Measurements from ENCODE around the gene CENPP. TPM values are rescaled to one million over a fixed set of nuclear protein-coding genes. Genes with fewer than 3 reads are reported as not detected.

CENPP gene
- total RNA-seq, 1 donor from 2014 or later, result 5.7 TPM

DNA sequence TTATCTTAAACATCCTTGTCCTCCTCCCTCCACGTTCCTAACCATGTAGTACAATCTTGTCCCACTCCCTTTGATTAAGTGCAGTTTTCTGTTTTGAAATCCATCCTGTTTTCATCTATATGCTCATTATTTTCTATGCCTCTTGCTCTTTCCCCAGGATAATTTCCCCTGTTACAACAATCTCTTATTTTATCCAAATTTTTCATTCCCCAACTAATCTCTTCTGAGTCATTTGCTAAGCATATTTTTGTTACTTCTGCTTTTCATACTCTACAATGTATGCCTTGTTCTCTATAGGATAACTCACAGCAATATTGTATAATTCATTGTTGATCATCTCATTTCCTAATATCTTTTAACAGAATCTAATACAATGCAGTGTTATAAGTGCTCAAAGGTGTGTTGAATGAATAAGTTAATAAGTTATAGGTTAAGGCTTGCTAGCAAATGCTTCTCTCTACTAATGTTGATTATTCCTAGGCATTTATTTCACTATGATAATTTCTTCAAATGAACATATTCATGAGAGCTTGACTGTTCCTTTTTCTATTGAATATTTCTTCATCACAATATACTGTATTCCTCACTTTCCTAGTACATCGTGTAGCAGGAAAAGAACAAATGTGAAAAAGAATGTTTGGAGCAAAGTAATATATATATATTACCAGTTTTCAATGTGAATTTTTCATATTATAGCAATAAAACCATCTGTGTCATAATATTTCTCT, 97.0 kb downstream of the CENPP start:
- H3K27me3 Mint-ChIP-seq (ENCODE audit: unreplicated experiment), result no peaks in the 10 kb centered on the region
- DNase-seq, result no peak
- H3K4me1 Mint-ChIP-seq (ENCODE audit: low read depth, unreplicated experiment), result peaks cover 10% of the 10 kb centered on the region
- no peak overlapping the region for H3K4me3 Mint-ChIP-seq (ENCODE audit: unreplicated experiment)
- no peaks in the 10 kb centered on the region for H3K36me3 Mint-ChIP-seq (ENCODE audit: unreplicated experiment)
- TF ChIP-seq, protein P1, sequence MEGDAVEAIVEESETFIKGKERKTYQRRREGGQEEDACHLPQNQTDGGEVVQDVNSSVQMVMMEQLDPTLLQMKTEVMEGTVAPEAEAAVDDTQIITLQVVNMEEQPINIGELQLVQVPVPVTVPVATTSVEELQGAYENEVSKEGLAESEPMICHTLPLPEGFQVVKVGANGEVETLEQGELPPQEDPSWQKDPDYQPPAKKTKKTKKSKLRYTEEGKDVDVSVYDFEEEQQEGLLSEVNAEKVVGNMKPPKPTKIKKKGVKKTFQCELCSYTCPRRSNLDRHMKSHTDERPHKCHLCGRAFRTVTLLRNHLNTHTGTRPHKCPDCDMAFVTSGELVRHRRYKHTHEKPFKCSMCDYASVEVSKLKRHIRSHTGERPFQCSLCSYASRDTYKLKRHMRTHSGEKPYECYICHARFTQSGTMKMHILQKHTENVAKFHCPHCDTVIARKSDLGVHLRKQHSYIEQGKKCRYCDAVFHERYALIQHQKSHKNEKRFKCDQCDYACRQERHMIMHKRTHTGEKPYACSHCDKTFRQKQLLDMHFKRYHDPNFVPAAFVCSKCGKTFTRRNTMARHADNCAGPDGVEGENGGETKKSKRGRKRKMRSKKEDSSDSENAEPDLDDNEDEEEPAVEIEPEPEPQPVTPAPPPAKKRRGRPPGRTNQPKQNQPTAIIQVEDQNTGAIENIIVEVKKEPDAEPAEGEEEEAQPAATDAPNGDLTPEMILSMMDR (IDR thresholded peaks at IDR 0.05; ENCODE audit: partially characterized antibody, unreplicated experiment), result no peak
- no peaks in the 10 kb centered on the region for H3K9me3 Mint-ChIP-seq (ENCODE audit: unreplicated experiment)
- H3K27ac Mint-ChIP-seq (ENCODE audit: unreplicated experiment), result no peak overlapping the region

DNA sequence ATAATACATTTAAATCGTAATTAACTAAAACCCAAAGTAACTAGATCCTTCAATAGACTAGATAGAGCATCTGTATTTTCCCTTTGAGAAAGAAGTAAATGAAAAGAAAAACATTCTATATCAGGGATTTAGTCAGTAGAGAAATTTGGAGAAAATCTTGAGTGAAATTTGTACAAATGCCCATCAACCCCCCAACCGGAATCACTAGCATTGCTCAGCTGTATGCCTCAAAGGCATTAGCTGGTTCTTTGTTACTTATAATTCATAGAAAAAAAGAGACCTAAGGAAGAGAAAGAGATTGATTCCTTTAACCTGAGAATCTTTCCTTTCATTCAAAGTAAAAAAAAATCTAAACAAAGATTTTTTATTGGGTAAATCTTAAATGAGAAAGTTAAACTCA, 97.9 kb downstream of the CENPP start:
- no peaks in the 10 kb centered on the region for H3K27me3 Mint-ChIP-seq (ENCODE audit: unreplicated experiment)

DNA sequence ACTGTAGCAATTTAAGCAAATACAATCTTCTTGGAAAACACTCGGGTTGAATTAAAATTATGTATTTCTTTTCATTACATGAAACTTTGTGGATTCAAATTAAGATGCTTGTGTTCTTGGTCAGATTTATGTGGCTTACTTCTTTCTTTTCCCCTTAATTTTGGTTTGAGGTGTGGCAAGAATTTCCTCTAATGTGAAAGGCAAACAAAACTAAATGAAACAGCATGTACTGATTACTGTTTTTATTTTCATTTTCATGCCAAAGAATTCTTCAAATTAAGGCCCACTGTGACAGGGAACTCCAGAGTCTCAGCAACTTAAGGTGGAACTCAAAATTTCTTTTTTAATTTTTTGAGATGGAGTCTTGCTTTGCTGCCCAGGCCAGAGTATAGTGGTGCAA, 98.6 kb downstream of the CENPP start, which contains the start of gene OMD:
Gene OMD, minus strand, starts transcription at position 132 of the 400 bp plus-strand sequence. CDS start 6,913 bp downstream, outside the sequence.
- Mint-ChIP-seq H3K4me1 (ENCODE audit: low read depth, unreplicated experiment) (peaks cover 10% of the 10 kb centered on the region), H3K27ac (ENCODE audit: unreplicated experiment) (no peak within 1 kb of the TSS), H3K36me3 (ENCODE audit: unreplicated experiment) (no peaks in the 10 kb centered on the region), H3K27me3 (ENCODE audit: unreplicated experiment) (no peaks in the 10 kb centered on the region), H3K9me3 (ENCODE audit: unreplicated experiment) (no peaks in the 10 kb centered on the region), H3K4me3 (ENCODE audit: unreplicated experiment) (no peak within 1 kb of the TSS)
- no peak for DNase-seq
- TF ChIP-seq, protein P1 (IDR thresholded peaks at IDR 0.05; ENCODE audit: partially characterized antibody, unreplicated experiment), result no peak

More for the DNA sequence above, 97.9 kb downstream of the CENPP start:
- Mint-ChIP-seq H3K9me3 (ENCODE audit: unreplicated experiment) (no peaks in the 10 kb centered on the region), H3K4me1 (ENCODE audit: low read depth, unreplicated experiment) (peaks cover 10% of the 10 kb centered on the region), H3K36me3 (ENCODE audit: unreplicated experiment) (no peaks in the 10 kb centered on the region), H3K4me3 (ENCODE audit: unreplicated experiment) (no peak overlapping the region), H3K27ac (ENCODE audit: unreplicated experiment) (no peak overlapping the region)
- TF ChIP-seq, protein P1 (IDR thresholded peaks at IDR 0.05; ENCODE audit: partially characterized antibody, unreplicated experiment), result no peak
- DNase-seq, result no peak

DNA sequence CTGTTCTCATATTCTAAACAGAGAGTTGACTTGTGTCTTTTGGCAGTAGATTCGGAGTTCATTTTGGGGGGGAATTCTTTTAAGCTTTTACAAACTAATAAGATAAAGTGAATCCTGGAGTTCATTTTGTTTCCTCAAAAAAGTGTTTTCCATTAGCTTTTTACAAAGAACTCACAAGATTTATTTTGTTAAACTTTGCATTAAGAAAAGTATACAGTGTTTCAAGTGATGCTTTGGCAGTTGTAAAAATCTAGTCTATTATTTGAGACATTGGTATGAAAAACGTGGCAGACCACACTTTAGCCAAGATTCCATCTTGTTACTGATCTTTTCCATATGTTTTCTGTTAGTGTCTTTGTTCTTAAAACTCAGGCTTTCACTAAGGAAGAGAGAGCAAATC, 99.7 kb downstream of the CENPP start:
- Mint-ChIP-seq H3K27ac (ENCODE audit: unreplicated experiment) (no peak overlapping the region), H3K27me3 (ENCODE audit: unreplicated experiment) (no peaks in the 10 kb centered on the region), H3K9me3 (ENCODE audit: unreplicated experiment) (no peaks in the 10 kb centered on the region), H3K4me1 (ENCODE audit: low read depth, unreplicated experiment) (peaks cover 10% of the 10 kb centered on the region), H3K4me3 (ENCODE audit: unreplicated experiment) (no peak overlapping the region), H3K36me3 (ENCODE audit: unreplicated experiment) (no peaks in the 10 kb centered on the region)
- TF ChIP-seq, protein P1 (IDR thresholded peaks at IDR 0.05; ENCODE audit: partially characterized antibody, unreplicated experiment), result no peak
- DNase-seq, result no peak

DNA sequence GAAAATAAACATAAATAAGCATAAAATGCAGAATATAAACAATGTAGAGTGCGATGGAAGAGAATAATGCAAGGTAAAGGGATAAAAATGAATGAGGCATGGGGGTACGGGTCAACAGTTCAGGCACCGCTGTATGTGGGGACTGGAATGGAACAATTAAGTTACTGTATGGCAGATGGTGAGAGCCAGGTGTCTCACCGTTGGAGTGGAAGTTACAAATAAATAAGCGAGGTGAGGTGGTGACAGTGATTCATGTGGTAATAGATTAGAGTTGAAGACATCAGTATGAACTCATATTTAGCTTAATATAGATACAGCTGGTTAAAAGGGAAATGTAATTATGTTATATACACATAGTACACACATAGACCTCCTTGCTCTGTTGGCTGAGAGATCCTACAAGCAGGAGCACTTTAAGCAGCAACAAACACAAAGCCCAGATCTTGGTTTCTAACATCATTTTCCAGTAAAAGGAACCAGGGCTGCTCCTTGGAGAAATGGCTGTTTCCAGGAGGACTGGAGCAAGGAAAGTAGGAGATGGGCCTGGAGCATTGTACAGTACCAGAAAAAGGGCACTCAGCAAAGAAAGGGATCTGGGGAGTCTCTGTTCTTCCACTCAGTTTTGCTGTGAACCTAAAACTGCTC, 100.9 kb downstream of the CENPP start:
- Mint-ChIP-seq H3K27ac (ENCODE audit: unreplicated experiment) (no peak overlapping the region), H3K27me3 (ENCODE audit: unreplicated experiment) (no peaks in the 10 kb centered on the region), H3K9me3 (ENCODE audit: unreplicated experiment) (no peaks in the 10 kb centered on the region), H3K4me1 (ENCODE audit: low read depth, unreplicated experiment) (peaks cover 10% of the 10 kb centered on the region), H3K36me3 (ENCODE audit: unreplicated experiment) (no peaks in the 10 kb centered on the region), H3K4me3 (ENCODE audit: unreplicated experiment) (no peak overlapping the region)
- TF ChIP-seq, protein P1 (IDR thresholded peaks at IDR 0.05; ENCODE audit: partially characterized antibody, unreplicated experiment), result no peak
- no peak for DNase-seq
